ENCODE results near the gene NGFR. TPM values are rescaled to one million over a fixed set of nuclear protein-coding genes. Genes with fewer than 3 reads are reported as not detected.

The NGFR gene
- total and polyA plus RNA-seq, 8 donors: 1.1 to 6.6 (median 3.1) TPM; not detected in 1

DNA sequence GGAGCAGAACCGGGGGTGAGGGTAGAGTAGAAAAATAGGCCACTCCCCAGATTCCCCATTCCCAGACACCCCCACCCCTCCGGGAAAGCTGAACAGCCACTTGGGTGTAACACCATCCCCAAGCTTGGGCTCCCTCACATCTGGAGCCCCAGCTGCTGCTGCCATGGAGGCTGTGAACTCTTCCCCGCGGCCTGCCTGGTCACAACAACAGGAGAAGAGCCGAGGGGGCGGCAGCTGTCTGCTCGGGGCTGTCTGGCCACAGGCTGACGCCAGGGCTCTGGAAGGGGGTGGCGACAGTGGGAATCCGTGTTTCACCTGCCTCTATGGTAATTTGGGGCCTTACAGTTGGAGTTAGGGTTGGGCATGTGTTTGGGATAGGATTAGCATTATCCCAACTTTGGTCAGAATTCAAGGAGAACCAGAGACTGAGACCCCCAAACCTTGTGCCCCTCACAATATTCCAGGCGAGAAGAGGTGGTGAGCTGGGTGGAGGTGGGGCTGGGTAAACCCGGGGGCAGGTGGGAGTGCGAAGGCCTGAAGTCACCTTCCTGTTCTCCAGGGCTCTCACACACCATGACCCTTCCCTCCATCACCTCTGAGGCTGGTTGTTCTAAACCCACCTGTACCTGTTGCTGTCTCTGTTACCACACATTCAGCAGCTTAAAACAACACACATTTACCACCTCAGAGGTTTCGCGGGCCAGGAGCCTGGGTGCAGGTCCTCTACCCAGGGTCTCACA is 50.9 kb downstream of the NGFR start:
- H3K9me3 ChIP-seq: peaks cover 0 to 3% (median 1%) of the 10 kb centered on the region in 4 donors
- H3K27ac ChIP-seq: no peak overlapping the region
- no peak overlapping the region for H3K4me3 ChIP-seq
- TF ChIP-seq POLR2A (IDR thresholded peaks at IDR 0.05) (no peak), EP300 (IDR thresholded peaks at IDR 0.05) (no peak), POLR2AphosphoS5 (IDR thresholded peaks at IDR 0.05) (no peak)
- TF ChIP-seq, protein P1, sequence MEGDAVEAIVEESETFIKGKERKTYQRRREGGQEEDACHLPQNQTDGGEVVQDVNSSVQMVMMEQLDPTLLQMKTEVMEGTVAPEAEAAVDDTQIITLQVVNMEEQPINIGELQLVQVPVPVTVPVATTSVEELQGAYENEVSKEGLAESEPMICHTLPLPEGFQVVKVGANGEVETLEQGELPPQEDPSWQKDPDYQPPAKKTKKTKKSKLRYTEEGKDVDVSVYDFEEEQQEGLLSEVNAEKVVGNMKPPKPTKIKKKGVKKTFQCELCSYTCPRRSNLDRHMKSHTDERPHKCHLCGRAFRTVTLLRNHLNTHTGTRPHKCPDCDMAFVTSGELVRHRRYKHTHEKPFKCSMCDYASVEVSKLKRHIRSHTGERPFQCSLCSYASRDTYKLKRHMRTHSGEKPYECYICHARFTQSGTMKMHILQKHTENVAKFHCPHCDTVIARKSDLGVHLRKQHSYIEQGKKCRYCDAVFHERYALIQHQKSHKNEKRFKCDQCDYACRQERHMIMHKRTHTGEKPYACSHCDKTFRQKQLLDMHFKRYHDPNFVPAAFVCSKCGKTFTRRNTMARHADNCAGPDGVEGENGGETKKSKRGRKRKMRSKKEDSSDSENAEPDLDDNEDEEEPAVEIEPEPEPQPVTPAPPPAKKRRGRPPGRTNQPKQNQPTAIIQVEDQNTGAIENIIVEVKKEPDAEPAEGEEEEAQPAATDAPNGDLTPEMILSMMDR (IDR thresholded peaks at IDR 0.05): no peak
- H3K36me3 ChIP-seq: no peaks in the 10 kb centered on the region
- intact Hi-C loops (cut with DNase I; ENCODE audit: low total_unique reads): no loop called here
- H3K4me1 ChIP-seq: peaks cover 0 to 5% (median 0%) of the 10 kb centered on the region in 4 donors
- WGBS, 5 donors: 76 to 82% (median 79%) methylated on average over 15 of the region's 15 CpGs
- no peak for DNase-seq
- H3K27me3 ChIP-seq: peaks cover 0 to 34% (median 0%) of the 10 kb centered on the region in 3 donors

DNA sequence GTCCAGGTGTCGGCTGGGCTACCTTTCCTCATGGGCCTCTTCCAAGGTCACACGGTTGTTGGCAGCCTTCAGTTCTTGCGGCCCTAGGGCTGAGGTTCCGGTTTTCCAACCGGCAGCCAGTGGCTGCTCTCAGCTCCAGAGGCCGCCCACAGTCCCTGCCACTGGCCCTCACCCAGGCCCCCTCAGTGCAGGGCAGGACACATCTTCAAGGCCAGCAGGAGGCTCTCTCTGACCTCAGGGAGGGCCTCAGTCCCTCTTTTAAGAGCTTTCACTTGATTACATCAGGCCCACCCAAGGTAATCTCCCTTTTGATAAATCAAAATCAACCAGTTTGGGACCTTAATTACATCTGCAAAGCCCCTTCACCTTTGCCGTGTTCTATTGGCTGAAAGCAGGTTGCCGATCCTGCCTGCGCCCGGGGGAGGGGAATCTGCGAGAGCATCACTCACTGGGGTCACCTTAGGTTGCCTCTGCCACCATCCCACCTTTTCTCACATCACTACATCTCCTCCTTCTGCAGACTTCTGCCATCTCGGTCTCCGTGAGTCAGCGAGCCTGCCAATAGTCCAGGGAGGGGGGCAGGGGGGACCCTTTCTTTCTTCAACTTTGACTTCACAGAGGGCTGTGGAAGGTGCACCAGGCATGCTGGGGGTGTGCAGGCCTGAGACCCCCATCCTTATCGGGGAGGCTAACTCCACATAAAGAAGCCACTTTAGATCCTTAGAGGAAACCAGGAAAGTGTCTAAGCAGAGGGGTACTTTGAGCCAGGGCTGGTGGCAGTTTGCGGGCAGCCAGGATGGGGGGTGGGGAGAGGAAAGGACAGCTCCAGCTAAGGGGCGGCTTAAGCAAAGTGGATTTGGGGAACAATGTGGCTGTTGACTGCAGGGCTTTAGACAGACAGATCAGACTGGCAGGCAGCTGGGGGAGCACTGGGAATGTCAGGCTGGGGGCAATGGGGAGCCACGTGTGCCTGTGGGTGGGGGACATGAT is 51.7 kb downstream of the NGFR start:
- no peaks in the 10 kb centered on the region for H3K9me3 ChIP-seq
- peaks cover 0 to 5% (median 0%) of the 10 kb centered on the region in 4 donors for H3K4me1 ChIP-seq
- no peaks in the 10 kb centered on the region for H3K36me3 ChIP-seq
- H3K4me3 ChIP-seq: no peak overlapping the region
- no peak for DNase-seq
- no peak for TF ChIP-seq EP300 (IDR thresholded peaks at IDR 0.05)
- no peak for TF ChIP-seq POLR2A (IDR thresholded peaks at IDR 0.05)
- TF ChIP-seq, protein P1 (IDR thresholded peaks at IDR 0.05): no peak
- no peak for TF ChIP-seq POLR2AphosphoS5 (IDR thresholded peaks at IDR 0.05)
- H3K27ac ChIP-seq: no peak overlapping the region
- intact Hi-C loops (cut with DNase I; ENCODE audit: low total_unique reads): no loop called here
- H3K27me3 ChIP-seq: peaks cover 0 to 34% (median 0%) of the 10 kb centered on the region in 3 donors
- WGBS, 5 donors: 78 to 83% (median 81%) methylated on average over 18 of the region's 18 CpGs

DNA sequence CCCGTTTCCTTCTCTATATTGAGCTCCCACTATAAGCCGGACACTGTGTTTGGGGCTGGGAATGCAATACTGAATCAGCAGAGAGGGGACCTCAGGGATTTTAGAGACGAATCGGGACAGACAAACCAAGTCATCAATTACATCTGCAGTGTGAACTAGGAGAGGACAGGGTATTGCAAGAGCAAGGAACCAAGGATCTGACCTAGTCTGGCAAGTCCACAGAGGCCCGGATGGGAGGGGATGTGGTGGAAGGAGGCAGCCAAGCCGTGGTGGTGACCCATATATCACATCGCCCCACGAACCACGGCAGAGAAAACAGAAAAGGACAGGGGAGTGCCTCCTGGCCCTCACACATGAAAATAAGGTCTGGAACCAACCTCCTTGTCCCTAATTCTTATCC is 52.5 kb downstream of the NGFR start:
- 58 to 72% (median 66%) methylated on average over 9 of the region's 9 CpGs for WGBS, 5 donors
- Histone ChIP-seq H3K4me1 (peaks cover 0 to 6% (median 3%) of the 10 kb centered on the region in 4 donors), H3K27ac (no peak overlapping the region)

DNA sequence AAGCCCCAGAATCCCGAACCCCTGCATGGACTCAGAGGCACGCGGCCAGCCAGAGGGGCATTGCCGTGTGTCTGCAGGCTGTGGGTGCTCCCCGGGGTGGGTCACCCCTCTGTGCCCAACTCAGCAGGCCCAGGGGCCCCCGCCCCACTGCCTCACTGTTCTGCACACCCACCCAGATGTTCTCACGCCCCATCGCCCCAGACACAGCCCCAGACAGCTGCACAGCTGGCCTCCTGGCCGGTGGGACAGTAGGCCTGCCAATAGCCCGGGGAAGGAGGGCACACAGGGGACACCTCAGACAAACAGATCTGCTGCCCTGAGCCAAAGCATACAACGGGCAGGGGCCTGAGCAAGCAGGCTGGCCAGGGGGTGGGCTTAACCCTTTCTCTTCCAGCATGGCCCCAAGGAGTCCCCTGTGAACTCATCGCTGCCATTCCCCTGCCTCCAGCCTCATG is 53.0 kb downstream of the NGFR start:
- Histone ChIP-seq H3K4me1 (peaks cover 0 to 8% (median 3%) of the 10 kb centered on the region in 4 donors), H3K4me3 (no peak overlapping the region), H3K9me3 (no peaks in the 10 kb centered on the region), H3K27me3 (peaks cover 0 to 34% (median 0%) of the 10 kb centered on the region in 3 donors), H3K27ac (no peak overlapping the region), H3K36me3 (no peaks in the 10 kb centered on the region)
- TF ChIP-seq EP300 (IDR thresholded peaks at IDR 0.05): no peak
- TF ChIP-seq POLR2AphosphoS5 (IDR thresholded peaks at IDR 0.05): no peak
- TF ChIP-seq POLR2A (IDR thresholded peaks at IDR 0.05): no peak
- TF ChIP-seq, protein P1 (IDR thresholded peaks at IDR 0.05): no peak
- 49 to 69% (median 66%) methylated on average over 11 to 12 of the region's 12 CpGs for WGBS, 5 donors
- intact Hi-C loops (cut with DNase I; ENCODE audit: low total_unique reads): no loop called here
- DNase-seq: peak in 1 of 2 donors; percentile 18

More for the DNA sequence above, 52.5 kb downstream of the NGFR start:
- DNase-seq: no peak
- Histone ChIP-seq H3K9me3 (no peaks in the 10 kb centered on the region), H3K4me3 (no peak overlapping the region), H3K36me3 (no peaks in the 10 kb centered on the region), H3K27me3 (peaks cover 0 to 34% (median 0%) of the 10 kb centered on the region in 3 donors)
- TF ChIP-seq POLR2AphosphoS5 (IDR thresholded peaks at IDR 0.05): no peak
- no peak for TF ChIP-seq EP300 (IDR thresholded peaks at IDR 0.05)
- TF ChIP-seq POLR2A (IDR thresholded peaks at IDR 0.05): no peak
- intact Hi-C loops (cut with DNase I; ENCODE audit: low total_unique reads): no loop called here
